GM12878 (cell line): Measurements from ENCODE around the gene PPP1R37. TPM values are rescaled to one million over a fixed set of nuclear protein-coding genes. Genes with fewer than 3 reads are reported as not detected.

ENCODE experiments used
- CBX5 ChIP-seq: sonication (generic); IDR thresholded peaks from 2 replicates; pipeline ENCODE4 v1.6.1; 2016; ENCODE audit warnings: low read depth, moderate library complexity, mild to moderate bottlenecking, inconsistent platforms
- IRF4 ChIP-seq: IDR thresholded peaks from 2 replicates; pipeline ENCODE4 v1.6.1; 2011; ENCODE audit warnings: low read depth, low read length
- KAT2A ChIP-seq: conservative IDR thresholded peaks from 2 replicates; pipeline ENCODE4 v1.6.1; 2011; ENCODE audit warnings: low read depth, low read length; ENCODE audit not compliant: control insufficient read depth
- MXI1 ChIP-seq: fragments of 150-350 bp; IDR thresholded peaks from 2 replicates; pipeline ENCODE4 v1.6.1; 2011; ENCODE audit warnings: low read depth, mild to moderate bottlenecking, inconsistent platforms, low read length, improper control_type of control experiment
- MYB ChIP-seq: fragments of 150-350 bp; IDR thresholded peaks from 2 replicates; pipeline ENCODE4 v1.6.1; 2014; ENCODE audit warnings: mild to moderate bottlenecking, low read depth, low read length, borderline replicate concordance
- NFIC ChIP-seq: IDR thresholded peaks from 2 replicates; pipeline ENCODE4 v1.6.1; 2012; ENCODE audit warnings: low read depth, mild to moderate bottlenecking, inconsistent platforms, low read length, moderate library complexity
- POU2F2 ChIP-seq: IDR thresholded peaks from 3 replicates; pipeline ENCODE4 v1.6.1; 2011; ENCODE audit warnings: low read depth, mild to moderate bottlenecking, low read length, borderline replicate concordance
- SIX5 ChIP-seq: IDR thresholded peaks from 2 replicates; pipeline ENCODE4 v1.6.1; 2011; ENCODE audit warnings: mild to moderate bottlenecking, low read depth, low read length, moderate library complexity; ENCODE audit not compliant: severe bottlenecking
- SPI1 ChIP-seq: IDR thresholded peaks from 2 replicates; pipeline ENCODE4 v1.6.1; 2011; ENCODE audit warnings: low read depth, mild to moderate bottlenecking, low read length, moderate library complexity, borderline replicate concordance; ENCODE audit not compliant: insufficient read depth
- SREBF1 ChIP-seq: IDR thresholded peaks from 2 replicates; pipeline ENCODE4 v1.6.1; 2012; ENCODE audit warnings: mild to moderate bottlenecking, low read length
- STAT3 ChIP-seq: IDR thresholded peaks from 2 replicates; pipeline ENCODE4 v1.6.1; 2011; ENCODE audit warnings: low read depth, low read length, improper control_type of control experiment
- SUZ12 ChIP-seq: fragments of 200-600 bp; sonication (generic); IDR thresholded peaks from one replicate; pipeline ENCODE4 v1.6.1; 2018; ENCODE audit warnings: antibody characterized with exemption, mild to moderate bottlenecking; ENCODE audit not compliant: unreplicated experiment
- YBX1 ChIP-seq: fragments of 450-650 bp; IDR thresholded peaks from 2 replicates; pipeline ENCODE4 v1.6.1; 2016; ENCODE audit warnings: antibody characterized with exemption
- YY1 ChIP-seq: IDR thresholded peaks from 2 replicates; pipeline ENCODE4 v1.6.1; 2011; ENCODE audit warnings: low read depth, mild to moderate bottlenecking, low read length
- polyA plus RNA-seq, 11 experiments: library from polyadenylated mRNA; depleted of rRNA in 4 of 11; unstranded in 6 of 11; stranded (reverse) in 5 of 11; fragments of >200 nt; fragmentation: Nextera tagmentation in 4 of 11; fragmentation: Illumina TruSeq in 1 of 11; extraction: Ambion mirVana in 4 of 11; extraction: Trizol in 1 of 11; gene quantifications; 1 replicate in 1 of 11; 2 replicates in 10 of 11; pipeline versions ENCODE4 v1.2.1 to v1.2.3, GENCODE V29; 2011 to 2016; ENCODE audit warnings: inconsistent platforms in 2 of 11, missing spikeins in 2 of 11, low read depth in 1 of 11
- total RNA-seq, 4 experiments: library from RNA; depleted of rRNA in 3 of 4; stranded (reverse); fragments of >200 nt in 3 of 4; fragmentation: Illumina TruSeq in 1 of 4; extraction: Trizol in 1 of 4; gene quantifications; 2 replicates each; pipeline versions ENCODE4 v1.2.1 to v1.2.3, GENCODE V29; 2013 to 2021
- TF ChIP-seq, protein P1 (sequence below), 3 experiments: IDR thresholded peaks in 2 of 3; conservative IDR thresholded peaks in 1 of 3; 2 replicates each; pipeline ENCODE4 v1.5.1; 2011; ENCODE audit warnings: low read depth in 3 of 3, low read length in 3 of 3, mild to moderate bottlenecking in 3 of 3, control low read depth in 2 of 3, moderate library complexity in 2 of 3, inconsistent platforms in 1 of 3, mixed read lengths in 1 of 3; ENCODE audit not compliant: control insufficient read depth in 2 of 3, insufficient read depth in 1 of 3; ENCODE audit errors: extremely low read depth in 1 of 3
- TF ChIP-seq, protein P2 (sequence below): fragments of 150-350 bp; IDR thresholded peaks from 2 replicates; pipeline ENCODE4 v1.6.1; 2014; ENCODE audit warnings: mild to moderate bottlenecking, low read depth, low read length
- TF ChIP-seq, protein P3 (sequence below): fragments of 450-650 bp; IDR thresholded peaks from 2 replicates; pipeline ENCODE4 v1.6.1; 2017; ENCODE audit warnings: borderline replicate concordance
- TF ChIP-seq, protein P4 (sequence below): fragments of 450-650 bp; IDR thresholded peaks from 2 replicates; pipeline ENCODE4 v1.6.1; 2017; ENCODE audit warnings: low read depth, mild to moderate bottlenecking, moderate library complexity
- TF ChIP-seq, protein P5 (sequence below): IDR thresholded peaks from 2 replicates; pipeline ENCODE4 v1.6.1; 2012; ENCODE audit warnings: mild to moderate bottlenecking, low read depth, low read length

The PPP1R37 gene
- total and polyA plus RNA-seq, 10 of the 15 experiments (the other 5 are each of a cell fraction or from before 2014, with no cell fraction given): 0.09 to 21.3 (median 5.1) TPM; not detected in 1

DNA sequence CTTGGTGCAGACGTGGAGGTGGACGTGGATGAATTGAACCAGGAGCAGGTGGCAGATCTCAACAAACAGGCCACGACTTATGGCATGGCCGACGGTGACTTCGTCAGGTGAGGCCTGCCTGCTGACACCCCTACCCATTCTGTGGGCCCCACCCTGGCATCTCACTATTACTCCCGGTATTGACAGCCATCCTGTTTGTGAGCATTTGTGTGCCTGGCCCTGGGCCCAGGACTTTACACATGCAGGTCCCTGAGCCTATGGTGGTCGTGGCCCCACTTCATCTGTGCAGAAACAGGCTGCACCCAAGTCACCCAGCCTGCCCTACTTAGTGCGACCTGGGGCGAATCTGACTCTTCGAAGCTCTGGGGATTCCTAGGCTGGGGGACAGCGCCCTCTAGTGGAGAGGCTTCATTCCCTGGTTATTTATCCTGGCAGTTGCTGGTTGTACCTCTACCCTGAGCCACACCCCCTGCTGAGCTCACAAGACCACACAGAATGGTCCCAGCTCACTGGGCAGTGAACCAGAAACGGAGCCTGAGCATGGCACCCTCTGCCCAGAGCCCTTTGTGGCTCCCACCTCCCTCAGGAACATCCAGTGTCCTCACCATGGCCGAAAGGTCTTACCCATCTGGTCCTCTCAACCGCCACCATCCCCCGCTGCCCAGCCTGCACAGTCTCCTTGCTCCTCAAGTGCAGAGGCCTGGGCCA, 33.6 kb upstream of the PPP1R37 start (continued):
- TF ChIP-seq, protein P1, sequence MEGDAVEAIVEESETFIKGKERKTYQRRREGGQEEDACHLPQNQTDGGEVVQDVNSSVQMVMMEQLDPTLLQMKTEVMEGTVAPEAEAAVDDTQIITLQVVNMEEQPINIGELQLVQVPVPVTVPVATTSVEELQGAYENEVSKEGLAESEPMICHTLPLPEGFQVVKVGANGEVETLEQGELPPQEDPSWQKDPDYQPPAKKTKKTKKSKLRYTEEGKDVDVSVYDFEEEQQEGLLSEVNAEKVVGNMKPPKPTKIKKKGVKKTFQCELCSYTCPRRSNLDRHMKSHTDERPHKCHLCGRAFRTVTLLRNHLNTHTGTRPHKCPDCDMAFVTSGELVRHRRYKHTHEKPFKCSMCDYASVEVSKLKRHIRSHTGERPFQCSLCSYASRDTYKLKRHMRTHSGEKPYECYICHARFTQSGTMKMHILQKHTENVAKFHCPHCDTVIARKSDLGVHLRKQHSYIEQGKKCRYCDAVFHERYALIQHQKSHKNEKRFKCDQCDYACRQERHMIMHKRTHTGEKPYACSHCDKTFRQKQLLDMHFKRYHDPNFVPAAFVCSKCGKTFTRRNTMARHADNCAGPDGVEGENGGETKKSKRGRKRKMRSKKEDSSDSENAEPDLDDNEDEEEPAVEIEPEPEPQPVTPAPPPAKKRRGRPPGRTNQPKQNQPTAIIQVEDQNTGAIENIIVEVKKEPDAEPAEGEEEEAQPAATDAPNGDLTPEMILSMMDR (IDR thresholded peaks at IDR 0.05 in 2 of 3, conservative IDR thresholded peaks at IDR 0.05 in 1 of 3; ENCODE audit: control insufficient read depth in 2 of 3, extremely low read depth in 1 of 3, insufficient read depth in 1 of 3, low read depth in 3 of 3, low read length in 3 of 3): peak; percentile 90 to 97 (median 90)
- TF ChIP-seq SREBF1 (no peak), STAT3 (no peak), SIX5 (no peak), CBX5 (no peak), YY1 (peak; percentile 53; the same call in 1 of the 2 replicates), YBX1 (no peak), NFIC (no peak), IRF4 (0 out of 2 replicates have a peak, but pooled peaks have one; percentile 26), MXI1 (peak; percentile 18; the same call in 1 of the 2 replicates), POU2F2 (0 out of 3 replicates have a peak, but pooled peaks have one; percentile 26), MYB (no peak), KAT2A (no peak), SUZ12 (no peak), SPI1 (no peak)
- TF ChIP-seq, protein P2, sequence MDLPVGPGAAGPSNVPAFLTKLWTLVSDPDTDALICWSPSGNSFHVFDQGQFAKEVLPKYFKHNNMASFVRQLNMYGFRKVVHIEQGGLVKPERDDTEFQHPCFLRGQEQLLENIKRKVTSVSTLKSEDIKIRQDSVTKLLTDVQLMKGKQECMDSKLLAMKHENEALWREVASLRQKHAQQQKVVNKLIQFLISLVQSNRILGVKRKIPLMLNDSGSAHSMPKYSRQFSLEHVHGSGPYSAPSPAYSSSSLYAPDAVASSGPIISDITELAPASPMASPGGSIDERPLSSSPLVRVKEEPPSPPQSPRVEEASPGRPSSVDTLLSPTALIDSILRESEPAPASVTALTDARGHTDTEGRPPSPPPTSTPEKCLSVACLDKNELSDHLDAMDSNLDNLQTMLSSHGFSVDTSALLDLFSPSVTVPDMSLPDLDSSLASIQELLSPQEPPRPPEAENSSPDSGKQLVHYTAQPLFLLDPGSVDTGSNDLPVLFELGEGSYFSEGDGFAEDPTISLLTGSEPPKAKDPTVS: no peak
- TF ChIP-seq, protein P3, sequence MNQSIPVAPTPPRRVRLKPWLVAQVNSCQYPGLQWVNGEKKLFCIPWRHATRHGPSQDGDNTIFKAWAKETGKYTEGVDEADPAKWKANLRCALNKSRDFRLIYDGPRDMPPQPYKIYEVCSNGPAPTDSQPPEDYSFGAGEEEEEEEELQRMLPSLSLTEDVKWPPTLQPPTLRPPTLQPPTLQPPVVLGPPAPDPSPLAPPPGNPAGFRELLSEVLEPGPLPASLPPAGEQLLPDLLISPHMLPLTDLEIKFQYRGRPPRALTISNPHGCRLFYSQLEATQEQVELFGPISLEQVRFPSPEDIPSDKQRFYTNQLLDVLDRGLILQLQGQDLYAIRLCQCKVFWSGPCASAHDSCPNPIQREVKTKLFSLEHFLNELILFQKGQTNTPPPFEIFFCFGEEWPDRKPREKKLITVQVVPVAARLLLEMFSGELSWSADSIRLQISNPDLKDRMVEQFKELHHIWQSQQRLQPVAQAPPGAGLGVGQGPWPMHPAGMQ: no peak
- TF ChIP-seq, protein P4, sequence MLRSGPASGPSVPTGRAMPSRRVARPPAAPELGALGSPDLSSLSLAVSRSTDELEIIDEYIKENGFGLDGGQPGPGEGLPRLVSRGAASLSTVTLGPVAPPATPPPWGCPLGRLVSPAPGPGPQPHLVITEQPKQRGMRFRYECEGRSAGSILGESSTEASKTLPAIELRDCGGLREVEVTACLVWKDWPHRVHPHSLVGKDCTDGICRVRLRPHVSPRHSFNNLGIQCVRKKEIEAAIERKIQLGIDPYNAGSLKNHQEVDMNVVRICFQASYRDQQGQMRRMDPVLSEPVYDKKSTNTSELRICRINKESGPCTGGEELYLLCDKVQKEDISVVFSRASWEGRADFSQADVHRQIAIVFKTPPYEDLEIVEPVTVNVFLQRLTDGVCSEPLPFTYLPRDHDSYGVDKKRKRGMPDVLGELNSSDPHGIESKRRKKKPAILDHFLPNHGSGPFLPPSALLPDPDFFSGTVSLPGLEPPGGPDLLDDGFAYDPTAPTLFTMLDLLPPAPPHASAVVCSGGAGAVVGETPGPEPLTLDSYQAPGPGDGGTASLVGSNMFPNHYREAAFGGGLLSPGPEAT: no peak
- TF ChIP-seq, protein P5, sequence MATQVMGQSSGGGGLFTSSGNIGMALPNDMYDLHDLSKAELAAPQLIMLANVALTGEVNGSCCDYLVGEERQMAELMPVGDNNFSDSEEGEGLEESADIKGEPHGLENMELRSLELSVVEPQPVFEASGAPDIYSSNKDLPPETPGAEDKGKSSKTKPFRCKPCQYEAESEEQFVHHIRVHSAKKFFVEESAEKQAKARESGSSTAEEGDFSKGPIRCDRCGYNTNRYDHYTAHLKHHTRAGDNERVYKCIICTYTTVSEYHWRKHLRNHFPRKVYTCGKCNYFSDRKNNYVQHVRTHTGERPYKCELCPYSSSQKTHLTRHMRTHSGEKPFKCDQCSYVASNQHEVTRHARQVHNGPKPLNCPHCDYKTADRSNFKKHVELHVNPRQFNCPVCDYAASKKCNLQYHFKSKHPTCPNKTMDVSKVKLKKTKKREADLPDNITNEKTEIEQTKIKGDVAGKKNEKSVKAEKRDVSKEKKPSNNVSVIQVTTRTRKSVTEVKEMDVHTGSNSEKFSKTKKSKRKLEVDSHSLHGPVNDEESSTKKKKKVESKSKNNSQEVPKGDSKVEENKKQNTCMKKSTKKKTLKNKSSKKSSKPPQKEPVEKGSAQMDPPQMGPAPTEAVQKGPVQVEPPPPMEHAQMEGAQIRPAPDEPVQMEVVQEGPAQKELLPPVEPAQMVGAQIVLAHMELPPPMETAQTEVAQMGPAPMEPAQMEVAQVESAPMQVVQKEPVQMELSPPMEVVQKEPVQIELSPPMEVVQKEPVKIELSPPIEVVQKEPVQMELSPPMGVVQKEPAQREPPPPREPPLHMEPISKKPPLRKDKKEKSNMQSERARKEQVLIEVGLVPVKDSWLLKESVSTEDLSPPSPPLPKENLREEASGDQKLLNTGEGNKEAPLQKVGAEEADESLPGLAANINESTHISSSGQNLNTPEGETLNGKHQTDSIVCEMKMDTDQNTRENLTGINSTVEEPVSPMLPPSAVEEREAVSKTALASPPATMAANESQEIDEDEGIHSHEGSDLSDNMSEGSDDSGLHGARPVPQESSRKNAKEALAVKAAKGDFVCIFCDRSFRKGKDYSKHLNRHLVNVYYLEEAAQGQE: no peak
